22Rv1 (cell line): ENCODE measurements around the gene KCNQ5.

Source experiments
- CTCF ChIP-seq: fragments of 450-650 bp; IDR thresholded peaks from 2 replicates; pipeline ENCODE4 v1.5.1; 2017; ENCODE audit warnings: mild to moderate bottlenecking
- ZFX ChIP-seq: fragments of 450-650 bp; IDR thresholded peaks from 2 replicates; pipeline ENCODE4 v1.6.1; 2017; ENCODE audit warnings: antibody characterized with exemption, borderline replicate concordance

GRCh38 chr6:72619883-72620696 is 1.8 kb upstream of the KCNQ5 start:
- TF ChIP-seq CTCF (no peak), ZFX (no peak)
